GM19324 (cell line): ENCODE measurements around the gene KRTAP5-3.
"Not testable (repeated sequence)": the region's sequence is repeated elsewhere in the genome, so short reads cannot be mapped to it uniquely, and the experiment has no call there.

Experiments
- ATAC-seq: cut with Tn5 transposase; IDR thresholded peaks from one replicate; pipeline ENCODE4 v1.9.1; 2021; ENCODE audit warnings: mild to moderate bottlenecking, moderate library complexity; ENCODE audit not compliant: unreplicated experiment, low FRiP score

Gene KRTAP5-3

DNA sequence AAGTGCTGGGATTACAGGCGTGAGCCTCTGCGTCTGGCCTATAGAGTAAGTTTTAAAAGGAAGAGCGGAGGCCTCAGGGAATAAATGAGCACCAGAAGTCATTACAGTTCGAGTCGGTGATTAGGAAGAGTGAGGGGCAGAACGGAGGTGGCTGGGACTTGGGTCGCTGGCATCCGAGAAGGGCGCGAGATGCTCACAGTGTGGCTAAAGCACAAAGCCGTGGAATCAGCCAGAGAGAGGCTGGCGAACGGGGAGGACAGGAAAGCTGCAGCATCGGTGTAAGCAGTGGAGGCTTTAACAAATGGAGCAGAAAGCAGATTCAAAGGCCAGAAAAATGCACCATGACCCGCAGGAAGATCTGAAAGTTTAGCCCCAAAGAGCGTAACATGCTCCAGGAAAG lies 16.4 kb upstream of the KRTAP5-3 start:
- no peak for ATAC-seq

DNA sequence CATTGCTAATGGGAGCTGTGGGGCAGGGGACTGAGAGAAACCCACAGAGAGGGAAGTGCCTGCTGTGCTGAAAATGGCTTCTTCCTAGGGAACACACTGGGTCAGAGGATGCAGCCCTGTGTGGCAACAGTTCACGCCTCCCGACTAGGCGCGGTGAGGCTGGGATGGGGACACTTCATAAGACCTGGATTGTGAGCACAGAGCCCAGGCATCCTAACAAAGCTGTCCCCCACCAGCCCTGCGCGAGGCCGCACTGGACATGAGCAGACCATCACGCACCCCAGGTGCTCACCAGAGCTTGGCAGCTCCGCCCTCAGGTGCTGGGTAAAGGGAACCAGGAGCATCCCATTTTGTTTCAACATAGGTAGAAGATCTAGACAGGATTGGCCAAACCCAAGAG lies 15.5 kb upstream of the KRTAP5-3 start:
- ATAC-seq = no peak

DNA sequence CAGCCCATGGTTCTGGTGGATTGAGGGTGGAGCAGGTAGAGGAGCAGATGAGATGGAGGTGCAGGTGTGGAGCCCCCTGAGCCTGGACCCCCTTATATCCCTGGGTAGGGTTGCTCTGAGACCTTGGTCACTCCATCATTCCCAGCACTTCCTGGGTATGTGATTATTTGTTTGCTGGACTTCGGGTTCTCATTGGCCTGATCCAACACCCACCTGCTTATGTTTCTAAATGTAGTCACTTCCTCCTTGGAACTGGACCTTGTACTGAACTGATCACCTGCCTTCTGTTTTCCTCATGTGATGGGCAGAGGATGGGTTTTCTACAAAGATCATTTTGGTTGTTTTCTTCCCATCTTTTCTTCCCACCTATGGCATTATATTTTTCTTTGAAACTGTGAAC lies 13.8 kb upstream of the KRTAP5-3 start, which contains the start of gene KRTAP5-4:
Gene KRTAP5-4 (minus strand): TSS at position 53 of the 400 bp plus-strand sequence. CDS start 45 bp downstream, at position 8.
- ATAC-seq = no peak

DNA sequence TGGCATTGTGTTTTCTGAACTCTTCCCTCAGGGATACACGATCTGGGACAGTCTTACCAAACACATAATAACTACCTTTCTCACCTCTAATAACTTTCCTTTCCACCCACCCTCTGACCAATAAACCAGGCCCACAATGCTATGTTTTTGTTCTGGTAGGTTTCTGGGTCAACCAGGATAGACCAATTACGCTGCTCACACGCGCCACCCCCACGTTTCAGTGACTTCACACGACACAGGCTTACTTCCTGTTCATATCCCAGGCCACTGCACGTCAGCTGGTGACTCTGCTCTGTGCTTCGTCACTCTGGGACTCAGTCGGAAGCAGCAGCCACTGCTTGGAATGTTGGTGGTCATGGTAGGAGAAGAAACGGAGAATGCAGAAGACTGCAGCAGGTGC lies 11.2 kb upstream of the KRTAP5-3 start:
- ATAC-seq = no peak

DNA sequence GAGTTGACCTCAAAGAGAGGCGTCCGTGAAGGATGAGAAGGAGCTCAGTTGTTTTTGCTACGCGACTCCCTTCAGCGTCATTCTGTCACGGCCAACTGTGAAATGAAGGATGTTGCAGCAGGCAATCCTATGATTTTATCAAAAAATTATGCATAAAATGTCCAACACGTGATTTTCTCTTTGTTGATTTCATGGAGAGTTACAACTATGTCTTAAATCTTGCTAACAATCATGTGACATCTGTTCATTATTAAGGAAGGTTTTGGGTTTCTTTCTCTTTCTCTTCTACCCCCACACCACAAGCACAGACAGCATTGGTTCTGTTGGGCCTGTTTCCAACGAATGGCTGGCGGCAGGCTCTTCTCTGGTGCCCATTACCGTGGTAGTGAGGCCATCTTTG lies 10.0 kb upstream of the KRTAP5-3 start:
- no peak for ATAC-seq

DNA sequence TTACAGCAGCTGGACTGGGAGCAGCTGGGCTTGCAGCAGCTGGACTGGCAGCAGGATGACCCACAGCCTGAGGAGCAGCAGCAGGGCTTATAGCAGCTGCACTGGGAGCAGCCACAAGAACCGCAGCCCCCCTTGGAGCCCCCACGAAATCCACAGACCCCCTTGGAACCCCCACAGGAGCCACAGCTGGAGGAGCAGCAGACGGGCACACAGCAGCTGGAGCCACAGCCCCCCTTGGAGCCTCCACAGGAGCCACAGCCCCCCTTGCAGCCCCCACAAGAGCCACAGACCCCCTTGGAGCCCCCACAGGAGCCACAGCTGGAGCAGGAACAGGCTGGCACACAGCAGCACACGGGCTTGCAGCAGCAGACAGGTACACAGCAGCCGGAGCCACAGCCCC lies 362 bp downstream of the KRTAP5-3 start:
- ATAC-seq = not testable (repeated sequence)

DNA sequence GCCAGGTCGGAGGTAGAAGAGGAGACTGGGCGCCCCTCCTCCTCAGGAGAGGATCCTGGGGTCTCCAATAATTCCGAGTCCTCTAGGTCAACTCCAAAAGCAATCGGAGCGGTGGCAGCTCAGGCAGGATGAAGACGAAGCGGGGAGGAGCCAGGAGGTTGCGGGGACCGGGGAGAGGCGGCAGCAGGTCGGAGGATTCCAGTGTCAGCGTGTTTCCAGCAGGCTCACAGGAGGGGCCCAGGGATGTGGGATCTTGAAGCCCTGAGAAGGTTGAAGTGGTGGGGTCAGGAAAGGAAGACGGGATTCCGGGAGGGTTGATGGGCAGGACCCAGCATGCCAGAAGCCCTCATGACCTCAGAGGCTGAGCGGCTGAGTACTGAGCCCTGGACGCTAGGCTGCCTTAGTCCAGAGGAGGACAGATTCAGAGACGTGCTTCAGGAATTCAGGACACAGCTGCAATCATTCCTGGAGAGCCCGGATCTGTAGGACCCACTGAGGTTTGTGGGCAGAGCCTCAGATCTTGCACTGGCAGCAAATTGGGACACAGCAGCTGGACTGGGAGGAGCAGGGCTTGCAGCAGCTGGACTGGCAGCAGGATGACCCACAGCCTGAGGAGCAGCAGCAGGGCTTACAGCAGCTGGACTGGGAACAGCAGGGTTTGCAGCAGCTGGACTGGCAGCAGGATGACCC lies 962 bp downstream of the KRTAP5-3 start:
- ATAC-seq = not testable (repeated sequence)

DNA sequence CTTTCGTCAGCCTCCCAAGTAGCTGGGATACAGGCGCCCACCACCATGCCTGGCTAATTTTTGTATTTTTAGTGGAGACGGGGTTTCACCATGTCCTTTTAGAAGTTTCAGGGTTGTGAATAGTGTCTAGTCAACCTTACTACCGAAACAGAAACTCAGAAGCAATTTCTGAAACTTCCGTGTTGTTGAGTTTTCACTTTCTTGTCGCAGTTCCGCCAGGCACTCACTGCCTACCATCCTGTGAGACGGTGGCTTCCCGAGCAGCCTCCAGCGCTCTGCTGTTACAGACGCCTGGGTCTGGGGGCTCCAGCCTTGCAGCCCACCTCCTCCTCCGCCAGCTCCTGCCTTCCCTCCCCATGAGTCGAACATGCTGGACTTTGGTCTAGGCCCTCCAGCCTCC lies 2.3 kb downstream of the KRTAP5-3 start:
- ATAC-seq = not testable (repeated sequence)

DNA sequence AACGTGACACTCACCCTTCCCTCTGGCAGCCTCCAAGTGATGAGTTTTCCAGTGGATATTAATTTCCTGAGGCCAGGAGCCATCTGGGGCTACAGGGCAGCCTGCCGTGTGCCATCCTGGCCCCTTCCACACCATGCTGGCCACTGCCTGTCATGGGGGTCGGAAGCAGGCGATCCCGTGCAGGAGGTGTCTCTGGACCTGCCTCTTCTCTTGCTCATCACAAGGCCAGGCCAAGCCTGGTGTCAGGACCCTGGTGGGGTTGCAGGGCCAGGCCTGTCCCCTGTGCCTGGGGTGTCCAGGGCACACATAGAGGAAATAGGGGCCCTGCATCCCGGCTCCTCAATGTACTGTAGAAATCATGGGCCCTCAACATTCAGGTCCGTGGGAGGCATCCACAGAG lies 3.6 kb downstream of the KRTAP5-3 start:
- no peak for ATAC-seq

DNA sequence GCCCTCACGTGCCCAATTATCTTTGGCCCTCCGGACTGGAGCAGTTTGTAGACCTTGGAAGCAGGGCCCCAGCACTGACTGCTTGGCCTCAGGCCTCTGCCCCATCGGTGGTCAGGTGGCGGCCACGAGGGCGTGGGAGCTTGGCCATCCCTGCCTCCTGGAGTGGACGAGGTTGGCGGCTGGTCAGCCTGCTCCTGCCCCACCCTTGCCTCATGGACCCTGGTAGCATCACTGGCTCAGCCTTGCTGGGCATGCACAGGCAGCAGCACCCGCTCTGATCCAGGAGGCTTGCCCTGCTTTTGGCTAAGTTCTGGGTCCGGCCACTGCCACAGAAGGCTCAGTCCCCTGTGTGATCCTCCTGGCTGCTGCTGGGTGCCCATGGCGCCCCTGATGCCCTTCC lies 4.1 kb downstream of the KRTAP5-3 start:
- no peak for ATAC-seq

DNA sequence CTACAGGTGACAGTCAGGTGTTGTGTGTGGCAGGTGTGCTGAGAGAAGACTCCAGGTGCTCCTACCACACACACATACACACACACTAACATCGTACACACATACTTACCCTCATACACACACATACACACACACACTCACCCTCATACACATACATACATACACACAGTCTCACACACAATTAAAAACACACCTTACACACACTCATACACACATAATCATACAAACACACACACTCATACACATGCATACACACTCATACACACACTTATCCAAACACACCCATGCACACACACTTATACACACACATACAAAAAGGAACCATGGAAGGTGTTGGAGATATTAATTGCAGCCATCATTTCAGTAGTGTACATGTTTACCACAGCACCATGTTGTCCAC lies 4.6 kb downstream of the KRTAP5-3 start:
- no peak for ATAC-seq

DNA sequence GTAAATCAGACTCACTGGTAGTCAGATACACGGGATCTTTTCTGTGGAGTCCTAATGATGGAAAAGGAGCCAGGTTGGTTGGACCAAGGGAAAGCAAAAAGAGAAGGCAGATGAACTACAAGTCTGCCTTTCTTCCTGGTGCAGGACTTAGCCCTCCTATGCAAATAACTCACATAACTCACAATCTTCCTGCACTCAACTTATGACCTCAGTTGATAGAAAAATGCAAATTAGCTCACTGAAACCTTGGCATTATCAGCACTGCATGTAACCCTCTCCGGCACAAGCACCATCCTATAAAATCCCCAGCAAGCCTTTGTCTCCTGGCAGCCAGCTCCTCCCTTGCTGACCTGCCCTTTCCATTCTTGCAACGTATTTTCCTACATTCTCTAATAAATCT lies 6.6 kb downstream of the KRTAP5-3 start:
- ATAC-seq = not testable (repeated sequence)

DNA sequence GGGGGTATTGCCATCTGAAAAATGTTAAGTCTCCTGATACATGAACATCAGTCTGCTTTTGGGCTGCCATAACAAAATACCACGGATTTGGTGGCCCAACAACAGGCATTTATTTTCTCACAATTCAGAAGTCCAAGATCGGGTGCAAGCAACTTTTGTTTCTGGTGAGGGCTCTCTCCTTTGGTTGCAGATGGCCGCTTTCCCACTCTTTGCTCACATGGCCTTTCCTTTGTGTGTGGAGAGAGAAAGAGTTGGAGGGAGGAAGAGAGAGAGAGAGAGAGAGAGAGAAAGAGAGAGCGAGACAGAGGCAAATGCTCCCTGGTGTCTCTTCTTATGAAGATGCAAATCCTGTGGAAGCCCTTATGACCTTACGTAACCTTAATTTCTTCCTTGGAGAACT lies 7.6 kb downstream of the KRTAP5-3 start:
- ATAC-seq = no peak

DNA sequence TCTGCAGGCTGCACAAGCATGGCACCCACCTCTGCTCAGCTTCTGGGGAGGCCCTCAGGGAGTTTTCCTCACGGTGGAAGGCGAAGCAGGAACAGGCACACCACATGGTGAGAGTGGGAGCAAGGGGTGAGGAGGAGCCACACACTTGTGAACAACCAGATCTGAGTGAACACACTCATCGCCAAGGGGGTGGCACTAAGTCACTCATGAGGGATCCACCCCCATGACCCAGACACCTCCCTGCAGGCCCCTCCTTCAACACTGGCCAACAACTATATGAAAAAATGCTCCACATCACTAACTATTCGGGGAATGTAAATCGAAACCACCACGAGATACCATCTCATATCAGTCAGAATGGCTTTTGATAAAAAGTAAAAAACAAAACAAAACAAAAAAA lies 9.4 kb downstream of the KRTAP5-3 start:
- ATAC-seq = no peak

DNA sequence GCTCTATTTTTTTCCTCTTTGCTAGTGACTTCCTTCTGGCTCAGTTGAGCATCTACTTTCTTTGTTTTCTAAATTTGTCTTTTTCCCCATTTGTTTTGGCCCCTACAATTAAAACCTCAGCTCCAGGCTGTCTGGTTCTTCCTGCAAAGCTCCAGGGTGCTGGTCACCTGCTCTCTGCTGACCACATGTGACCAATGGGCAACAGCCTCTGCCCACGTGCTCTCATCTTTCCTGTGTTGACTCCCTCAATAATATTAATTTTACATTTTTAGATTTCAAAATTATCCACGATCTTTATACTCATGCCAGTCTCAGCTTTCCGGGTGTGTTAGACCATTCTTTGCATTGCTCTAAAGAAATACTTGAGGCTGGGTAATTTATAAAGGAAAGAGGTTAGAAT lies 9.9 kb downstream of the KRTAP5-3 start:
- not testable (repeated sequence) for ATAC-seq

DNA sequence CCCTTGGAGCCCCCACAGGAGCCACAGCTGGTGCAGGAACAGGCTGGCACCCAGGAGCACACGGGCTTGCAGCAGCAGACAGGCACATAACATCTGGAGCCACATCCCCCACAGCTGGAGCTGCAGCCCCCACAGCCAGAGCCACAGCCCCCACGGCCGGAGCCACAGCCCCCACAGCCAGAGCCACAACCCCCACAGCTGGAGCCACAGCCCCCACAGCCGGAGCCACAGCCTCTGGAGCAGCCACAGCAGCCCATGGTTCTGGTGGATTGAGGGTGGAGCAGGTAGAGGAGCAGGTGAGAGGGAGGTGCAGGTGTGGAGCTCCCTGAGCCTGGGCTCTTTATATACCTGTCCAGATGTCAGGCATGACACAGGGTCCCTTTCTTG lies 10.3 kb downstream of the KRTAP5-3 start, which contains the start of gene KRTAP5-2:
Gene KRTAP5-2 (minus strand): TSS at position 301 of the 387 bp plus-strand sequence. CDS start 44 bp downstream, at position 257.
- no peak for ATAC-seq

DNA sequence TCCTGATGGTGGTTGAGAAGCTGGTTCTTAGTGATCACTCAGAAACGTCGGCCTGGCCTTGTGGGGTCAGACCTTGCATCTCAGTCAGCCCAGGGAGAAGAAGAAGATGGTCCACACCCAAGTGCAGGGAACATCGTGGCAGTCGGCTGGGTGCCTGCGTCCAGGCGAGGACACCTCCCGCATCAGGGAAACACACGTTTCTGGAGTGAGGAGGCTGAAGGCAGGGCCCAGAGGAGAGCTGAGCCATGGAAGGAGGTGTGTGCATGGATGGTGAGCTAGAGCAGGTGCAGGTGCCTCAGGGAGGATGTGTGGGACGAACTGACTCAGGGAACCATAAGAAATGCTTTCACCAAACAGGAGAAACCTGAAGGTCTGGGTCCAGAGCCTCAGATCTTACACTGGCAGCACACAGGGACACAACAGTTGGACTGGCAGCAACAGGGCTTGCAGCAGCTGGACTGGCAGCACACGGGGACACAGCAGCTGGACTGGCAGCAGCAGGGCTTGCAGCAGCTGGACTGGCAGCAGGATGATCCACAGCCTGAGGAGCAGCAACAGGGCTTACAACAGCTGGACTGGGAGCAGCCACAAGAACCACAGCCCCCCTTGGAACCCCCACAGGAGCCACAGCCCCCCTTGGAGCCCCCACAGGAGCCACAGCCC lies 10.8 kb downstream of the KRTAP5-3 start:
- ATAC-seq = no peak

DNA sequence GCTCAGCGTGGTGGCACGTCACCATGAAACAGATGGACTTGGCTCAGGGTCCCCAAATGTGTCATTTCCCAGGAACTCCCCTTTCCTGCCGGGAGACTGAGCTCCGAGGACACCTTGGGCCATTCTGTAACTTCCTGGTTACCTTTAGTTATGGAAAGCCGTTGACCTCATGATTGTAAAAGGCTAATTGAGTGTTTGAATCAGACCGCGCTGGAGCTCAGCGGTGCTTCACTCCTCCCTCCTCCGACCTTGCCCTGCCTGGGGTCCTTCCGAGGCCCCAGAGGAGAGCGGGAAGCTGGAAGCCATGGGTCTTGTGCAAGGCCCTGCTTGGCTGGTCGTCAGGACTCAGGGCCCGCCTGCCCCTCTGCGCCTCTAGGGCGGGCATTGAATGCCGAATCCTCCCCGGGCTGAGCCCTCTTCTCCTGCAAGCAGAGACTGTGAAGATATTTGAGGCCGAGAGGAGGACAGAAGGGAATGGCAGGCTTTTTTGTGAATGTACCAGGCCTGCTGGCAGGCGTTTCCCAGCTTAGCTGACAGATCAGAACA lies 11.6 kb downstream of the KRTAP5-3 start:
- ATAC-seq = not testable (repeated sequence)

DNA sequence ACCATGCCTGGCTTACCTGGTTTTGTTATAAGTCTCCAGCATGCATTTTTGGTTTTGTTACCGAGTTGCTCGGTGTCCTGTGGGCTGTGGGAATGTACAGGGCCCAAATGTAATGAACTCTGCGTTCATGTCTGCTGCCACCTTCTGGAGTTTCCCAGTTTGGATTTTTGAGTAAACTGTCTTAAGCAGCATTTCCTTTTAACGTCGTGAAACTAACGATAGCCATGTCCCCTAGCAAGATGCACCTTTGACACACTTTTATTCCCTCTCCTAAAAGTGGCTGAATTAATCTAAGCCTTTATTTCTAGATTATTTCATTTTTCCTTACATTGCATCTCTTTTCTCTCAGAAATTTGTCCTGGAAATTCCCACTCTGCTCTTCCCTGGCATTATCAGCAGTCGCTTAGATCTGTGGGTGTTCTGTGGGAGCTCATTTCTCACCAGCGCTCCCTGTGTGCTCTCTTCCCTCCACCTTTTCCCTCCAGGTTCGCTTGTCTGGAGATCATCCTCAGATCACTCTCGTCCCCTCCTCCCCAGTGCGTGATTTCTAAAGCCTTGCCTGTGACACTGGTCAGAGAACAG lies 12.2 kb downstream of the KRTAP5-3 start:
- ATAC-seq = not testable (repeated sequence)

DNA sequence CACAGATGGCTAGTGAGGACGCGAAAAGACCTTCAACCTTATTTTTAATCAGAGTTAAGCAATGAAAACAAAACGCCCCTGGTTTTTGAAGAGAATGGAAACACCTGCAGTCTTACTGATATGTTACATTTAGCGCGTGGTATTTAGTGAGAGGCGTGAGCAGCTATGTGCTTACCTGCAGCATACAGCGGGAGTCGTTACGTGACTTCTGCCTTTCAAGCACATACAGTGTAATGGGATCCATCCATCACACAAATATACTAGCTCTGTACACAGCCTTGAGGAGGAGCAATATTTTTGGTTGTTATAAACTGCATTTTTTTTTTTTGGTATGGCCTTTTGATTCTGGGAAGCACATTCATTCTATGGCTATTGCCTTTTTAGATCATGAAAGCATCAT lies 15.6 kb downstream of the KRTAP5-3 start:
- no peak for ATAC-seq

DNA sequence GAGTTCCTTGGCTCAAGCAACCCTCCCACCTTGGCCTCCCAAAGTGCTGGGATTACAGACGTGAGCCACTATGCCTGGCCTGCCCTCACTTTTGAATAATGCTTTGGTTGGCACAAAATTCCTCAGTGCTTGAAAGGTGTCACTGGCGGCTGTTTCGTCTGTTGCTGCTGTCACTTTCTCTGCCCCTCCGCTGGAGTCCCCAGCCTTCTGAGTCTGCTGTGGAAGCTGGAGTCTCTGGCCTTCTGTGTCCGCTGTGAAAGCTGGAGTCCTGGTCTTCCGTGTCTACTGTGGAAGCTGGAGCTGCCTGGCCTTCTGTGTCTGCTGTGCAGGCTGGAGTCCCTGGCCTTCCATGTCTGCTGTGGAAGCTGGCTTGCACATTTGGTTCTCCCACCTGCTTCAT lies 18.3 kb downstream of the KRTAP5-3 start:
- no peak for ATAC-seq
